Hematopoietic multipotent progenitor cell (in vitro differentiated cells): ENCODE data around the gene HOXD3. TPM values are rescaled to one million over a fixed set of nuclear protein-coding genes. Genes with fewer than 3 reads are reported as not detected.

Experiments
- DNase-seq, 3 donors: peaks; one replicate each; pipeline ENCODE4 v3.0.0-alpha.2; 2011 to 2015; ENCODE audit warnings: low read depth in 2 of 3, low spot score in 2 of 3
- total RNA-seq: library from RNA; depleted of rRNA; stranded (reverse); fragments of >200 nt; gene quantifications from one replicate; pipeline ENCODE4 v1.2.3, GENCODE V29; 2012

The HOXD3 gene
- total RNA-seq, 1 donor: not detected

DNA sequence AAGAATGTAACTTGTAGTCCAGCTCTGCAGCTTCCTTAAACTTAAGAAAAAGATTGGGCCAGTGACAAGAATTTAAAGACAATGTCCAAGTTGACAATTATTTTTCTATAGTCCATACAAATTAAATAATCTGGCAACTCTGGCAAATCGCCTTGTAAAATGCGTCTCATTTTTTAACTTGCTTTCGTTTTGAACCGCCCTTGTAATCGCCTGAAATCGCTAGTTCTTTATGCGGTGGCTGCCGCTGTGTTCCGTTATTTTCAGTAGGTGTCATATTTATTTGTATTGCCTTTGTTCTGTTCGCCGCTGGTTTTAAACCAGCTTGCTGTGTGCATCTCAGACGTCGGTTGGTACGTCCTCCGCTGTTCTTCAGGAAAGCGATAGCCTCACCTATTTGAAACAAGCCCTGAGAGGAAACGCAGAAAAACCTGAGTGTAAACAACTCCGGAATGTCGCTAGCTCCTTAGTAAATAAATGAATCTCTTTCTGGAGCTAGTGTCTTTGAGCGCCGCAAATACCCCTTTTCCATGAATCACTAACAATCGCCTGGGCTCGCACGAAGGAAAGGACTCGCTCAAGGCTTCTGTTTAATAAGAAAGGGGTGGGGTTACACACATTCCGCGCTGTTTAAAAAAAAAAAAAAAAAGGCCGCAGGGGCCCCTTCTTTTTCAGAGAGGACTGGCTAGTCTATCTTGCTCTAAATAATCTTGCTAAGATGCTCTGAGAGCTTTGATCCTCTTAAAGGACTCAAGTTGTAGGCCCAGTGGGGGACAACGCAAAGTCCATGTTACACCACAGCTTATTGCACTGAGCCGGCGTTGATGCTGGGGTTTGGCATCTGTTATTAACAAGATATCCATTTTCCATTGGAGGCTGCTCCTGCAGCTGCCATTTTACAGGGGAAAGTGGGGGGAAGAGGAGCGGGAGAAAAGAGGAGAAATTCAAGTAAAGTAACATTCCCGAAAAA is 24.6 kb upstream of the HOXD3 start:
- peak in 2 of 3 donors; percentile 62 to 65 for DNase-seq

DNA sequence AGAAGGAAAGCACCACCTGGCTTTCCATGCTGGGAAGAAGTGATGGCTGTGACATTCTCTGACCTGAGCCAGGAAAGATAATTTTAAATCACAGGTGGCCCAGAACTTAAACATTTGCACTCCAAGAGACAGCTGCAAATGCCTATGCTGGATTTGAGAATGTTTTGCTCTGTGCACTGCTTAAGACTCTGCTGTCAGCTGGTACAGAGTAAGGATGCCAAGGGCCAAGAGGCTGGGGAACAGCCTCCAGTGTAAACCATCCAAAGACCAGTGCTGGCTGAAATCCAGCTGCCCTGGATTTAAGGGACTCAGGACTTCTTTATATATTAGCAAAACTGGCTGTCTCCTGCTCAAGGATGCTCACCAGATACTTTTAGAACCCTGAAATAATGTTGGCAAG is 23.7 kb upstream of the HOXD3 start:
- no peak for DNase-seq

DNA sequence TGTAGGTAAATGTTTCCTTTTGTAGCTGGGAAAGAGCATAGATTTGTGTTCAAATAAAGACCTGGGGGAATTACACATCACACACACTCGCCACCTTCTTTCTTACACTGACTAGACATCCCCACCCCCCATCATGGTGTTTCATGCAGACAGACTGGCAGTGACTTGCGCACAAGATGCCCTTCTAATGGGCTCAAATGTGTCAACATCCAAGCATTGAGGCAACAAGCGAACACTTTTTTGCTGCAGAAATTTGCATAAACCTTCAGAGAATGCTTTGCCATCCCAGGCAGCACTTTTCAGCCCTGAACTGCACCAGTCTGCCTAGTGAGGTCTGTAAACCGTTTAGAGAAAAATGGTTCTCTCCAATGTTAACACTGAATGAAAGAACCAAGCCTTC is 23.1 kb upstream of the HOXD3 start:
- no peak for DNase-seq

GRCh38 chr2:176135035-176135440 is 22.1 kb upstream of the HOXD3 start:
- no peak for DNase-seq

DNA sequence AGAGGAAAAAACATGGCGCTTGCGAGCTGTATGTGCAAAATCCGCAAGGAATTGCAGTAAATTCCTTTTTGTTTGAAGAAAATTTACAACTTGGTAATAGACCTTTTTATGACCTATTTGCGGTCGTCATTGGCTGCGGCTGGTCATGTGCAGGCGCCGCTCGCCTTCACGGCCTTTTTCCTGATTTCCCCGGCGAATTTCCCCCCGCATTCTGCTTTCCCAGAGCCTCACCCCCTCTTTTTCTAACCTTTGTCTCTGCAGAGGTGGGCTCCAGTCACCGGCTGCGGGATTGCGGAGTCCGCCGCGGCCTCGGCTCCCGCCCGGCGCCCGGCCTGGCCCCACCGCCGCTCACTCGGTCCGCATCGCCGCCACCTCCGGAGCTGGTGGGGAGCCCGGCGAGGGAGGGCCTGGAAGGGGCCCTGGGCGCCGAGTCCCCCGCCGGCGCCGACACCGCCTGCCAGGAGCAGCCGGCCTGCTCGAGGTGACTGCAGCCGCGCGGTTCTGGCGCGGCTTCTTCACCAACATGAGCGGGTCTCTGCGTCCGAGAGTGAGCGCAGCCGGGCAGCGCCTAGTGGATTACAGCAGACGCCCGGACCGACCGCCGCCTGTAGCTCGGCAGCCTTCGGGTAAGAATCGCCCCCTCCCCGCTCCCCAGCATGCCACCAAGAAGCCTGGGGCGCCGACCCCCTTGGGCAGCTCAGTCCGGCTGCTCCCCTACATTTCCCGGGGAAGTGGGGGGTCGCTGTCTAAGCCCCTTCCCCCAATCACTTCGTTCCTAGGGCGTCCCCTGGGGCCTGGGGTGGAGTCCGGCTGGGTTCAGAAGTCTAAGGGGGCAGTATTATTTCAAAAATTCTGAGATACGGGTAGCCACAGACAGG is 20.5 kb upstream of the HOXD3 start:
- DNase-seq: no peak

DNA sequence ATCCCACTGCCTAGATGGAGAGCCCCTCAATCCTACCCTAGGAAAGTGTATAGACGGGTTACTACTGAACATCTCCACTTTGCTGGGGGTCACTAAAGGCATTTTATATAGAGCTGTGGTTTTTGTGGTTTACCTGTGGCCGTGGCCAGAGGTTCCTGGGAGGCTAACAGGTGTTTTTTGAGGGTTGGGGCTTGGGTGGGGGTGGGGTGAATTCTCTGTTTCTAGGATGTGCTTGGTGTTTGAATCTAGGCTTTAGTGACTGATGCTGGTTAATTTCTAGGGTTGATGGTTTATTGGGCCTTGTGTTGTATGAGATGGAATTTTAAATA is 19.9 kb upstream of the HOXD3 start:
- DNase-seq: no peak

DNA sequence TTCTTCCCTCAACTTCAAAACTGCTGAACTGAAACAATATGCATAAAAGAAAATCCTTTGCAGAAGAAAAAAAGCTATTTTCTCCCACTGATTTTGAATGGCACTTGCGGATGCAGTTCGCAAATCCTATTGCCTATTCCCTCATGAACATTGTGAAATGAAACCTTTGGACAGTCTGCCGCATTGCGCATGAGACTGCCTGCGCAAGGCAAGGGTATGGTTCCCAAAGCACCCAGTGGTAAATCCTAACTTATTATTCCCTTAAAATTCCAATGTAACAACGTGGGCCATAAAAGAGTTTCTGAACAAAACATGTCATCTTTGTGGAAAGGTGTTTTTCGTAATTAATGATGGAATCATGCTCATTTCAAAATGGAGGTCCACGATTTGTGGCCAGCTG is 19.2 kb upstream of the HOXD3 start:
- DNase-seq: no peak

GRCh38 chr2:176138526-176138922 is 18.6 kb upstream of the HOXD3 start:
- DNase-seq: no peak

DNA sequence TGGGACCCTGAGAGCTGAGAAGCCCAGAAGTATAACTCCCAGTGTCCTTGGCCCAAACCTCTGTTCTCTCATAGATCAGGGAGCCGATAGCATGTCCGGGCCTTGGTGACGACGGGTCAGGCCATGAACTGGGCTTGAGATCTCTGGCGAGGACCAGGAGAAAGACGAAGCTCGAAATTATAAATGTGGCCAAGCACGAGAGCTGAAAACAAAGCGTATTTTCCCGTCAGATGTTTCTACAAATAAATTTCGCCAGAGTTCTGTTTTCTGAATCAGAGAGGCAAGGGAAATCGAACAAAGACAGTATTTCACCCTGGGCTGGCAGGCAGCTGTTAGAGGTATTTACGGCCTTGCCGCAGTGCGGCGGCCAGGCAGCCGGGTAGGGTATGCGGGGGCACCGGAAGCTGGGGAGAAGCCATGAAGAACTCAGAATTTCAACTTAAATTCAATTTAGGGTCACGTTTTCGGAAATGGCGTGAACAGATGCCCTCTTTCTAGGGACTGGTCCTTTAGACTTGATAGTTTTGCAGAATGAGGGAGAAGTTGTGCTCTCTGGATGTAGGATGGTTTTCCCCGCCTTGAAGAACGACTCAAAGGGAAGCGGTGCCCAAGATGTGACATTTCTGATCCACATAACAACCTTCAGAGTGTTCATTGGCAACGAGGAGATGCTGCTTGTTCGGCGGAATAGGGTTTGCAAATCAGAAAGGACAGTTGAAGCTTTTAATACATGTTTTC is 18.0 kb upstream of the HOXD3 start:
- DNase-seq: no peak

DNA sequence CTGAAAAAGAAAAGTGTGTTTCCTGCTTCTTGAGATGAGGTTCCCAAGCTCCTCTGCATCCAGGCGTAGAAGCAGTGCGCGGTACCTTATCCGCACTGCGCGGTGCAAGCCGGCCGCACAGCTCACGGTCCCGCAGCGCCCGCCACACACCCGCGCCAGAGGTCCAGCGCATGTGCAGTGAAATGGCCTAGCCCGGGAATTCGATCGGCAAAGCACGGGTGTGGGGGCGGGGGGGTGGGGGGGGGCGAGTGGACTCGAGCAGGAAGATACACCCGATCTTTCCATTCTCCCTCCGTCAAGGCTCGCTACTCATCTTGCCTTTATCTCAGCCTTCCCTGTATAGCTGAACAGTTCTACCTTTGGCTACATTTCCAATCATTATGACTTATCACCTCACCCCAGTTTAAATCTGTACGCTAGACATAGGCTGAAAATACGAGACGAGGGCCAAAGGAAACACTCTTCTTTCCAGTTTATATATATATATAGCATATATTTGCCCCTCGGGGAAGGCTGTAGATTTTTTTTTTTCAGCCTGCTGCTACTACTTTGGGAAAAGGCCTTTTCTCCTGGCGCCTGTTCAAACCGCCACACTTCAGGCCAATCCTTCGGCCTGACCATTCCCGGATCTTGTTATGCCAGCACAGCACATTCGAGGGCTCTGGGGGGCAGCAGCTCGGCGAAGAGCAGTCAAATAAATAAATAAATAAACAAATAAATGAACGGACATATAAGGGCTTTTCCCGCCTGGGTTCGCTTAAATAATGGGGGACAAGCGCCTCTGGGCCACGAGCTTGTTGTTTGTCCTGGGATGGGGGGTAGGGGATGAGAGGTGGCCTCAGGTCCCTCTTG is 17.2 kb upstream of the HOXD3 start:
- DNase-seq: no peak

GRCh38 chr2:176140513-176141317 is 16.4 kb upstream of the HOXD3 start:
- peak in 2 of 3 donors; percentile 79 to 87 for DNase-seq

DNA sequence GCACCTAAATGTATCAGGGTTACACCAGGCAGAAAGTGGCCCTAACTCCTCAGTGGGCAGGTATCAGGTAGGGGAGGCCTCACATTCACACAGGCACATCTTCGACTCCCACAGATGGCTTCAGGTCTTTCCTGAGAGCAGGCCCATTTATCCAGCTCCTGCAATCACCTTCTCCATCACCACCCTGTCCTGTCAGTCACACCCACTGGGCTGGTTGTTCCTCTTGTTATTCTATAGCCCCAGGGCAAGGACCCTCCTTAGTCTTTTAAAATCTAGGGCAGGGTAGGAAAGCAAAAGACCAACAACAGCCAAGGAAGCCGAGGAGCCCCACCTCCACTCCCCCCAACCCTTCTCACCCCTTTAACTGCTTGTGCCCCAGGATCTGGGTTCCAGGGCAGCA is 14.8 kb upstream of the HOXD3 start:
- DNase-seq: no peak

DNA sequence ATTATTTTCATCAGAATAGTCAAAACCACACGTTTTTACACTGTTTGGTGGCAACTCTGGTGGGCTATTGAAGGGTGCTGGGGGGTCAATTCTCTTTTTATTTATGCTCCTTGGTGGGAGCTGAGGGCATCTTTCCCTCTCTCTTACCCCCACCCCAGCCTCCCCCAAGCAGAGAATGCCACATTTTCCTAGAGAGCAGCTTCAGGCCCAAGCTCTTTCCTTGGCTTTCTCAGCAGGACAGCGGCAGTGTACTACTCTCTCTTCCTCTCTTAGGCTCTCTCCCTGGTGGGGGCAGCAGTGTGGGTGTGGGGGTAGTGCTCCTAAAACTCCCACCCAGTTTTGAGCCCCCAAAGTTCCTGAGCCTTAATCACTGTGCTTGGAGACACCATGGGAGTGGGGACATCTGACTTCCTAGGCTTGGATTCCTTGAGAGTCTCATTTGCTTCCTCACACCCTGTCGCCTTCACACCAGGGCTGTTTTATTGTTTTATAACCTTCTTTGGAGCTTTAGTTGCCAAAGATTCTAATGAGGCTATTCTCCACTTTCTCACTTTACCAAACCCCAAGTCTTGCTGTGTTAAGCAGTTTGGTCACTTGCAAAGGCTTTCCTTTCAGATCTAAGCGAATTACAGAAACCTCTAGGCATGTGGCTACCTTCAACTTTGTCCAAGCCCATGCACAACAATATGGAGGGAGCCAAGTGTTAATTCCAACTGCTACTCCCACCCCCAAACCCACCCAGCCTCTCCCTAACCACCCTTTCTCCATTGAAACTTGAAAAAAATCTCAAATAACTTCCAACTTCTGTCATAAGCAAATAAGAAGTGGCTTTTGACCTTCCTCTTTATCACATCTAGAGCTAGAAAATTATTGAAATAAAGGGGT is 11.8 kb upstream of the HOXD3 start:
- DNase-seq: no peak

DNA sequence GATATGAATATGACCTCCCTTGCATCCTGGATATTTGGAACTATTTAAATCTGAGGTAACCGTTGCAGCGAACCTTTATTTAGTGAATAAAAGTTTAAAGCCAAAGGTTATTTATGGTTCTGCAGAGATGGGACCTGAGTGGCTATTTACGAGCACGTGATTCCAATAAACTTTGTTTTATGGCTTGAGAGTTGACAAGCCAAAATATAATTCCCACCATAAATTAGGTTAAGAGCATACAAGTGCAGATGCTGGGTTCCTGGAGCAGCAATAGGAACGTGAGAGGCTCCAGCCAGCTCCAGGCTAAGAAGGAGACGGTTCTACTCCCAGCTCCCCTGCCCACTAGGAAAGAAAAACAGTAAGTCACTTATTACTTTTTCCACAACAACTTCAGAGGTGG is 11.0 kb upstream of the HOXD3 start:
- no peak for DNase-seq

GRCh38 chr2:176146645-176147044 is 10.5 kb upstream of the HOXD3 start:
- no peak for DNase-seq

DNA sequence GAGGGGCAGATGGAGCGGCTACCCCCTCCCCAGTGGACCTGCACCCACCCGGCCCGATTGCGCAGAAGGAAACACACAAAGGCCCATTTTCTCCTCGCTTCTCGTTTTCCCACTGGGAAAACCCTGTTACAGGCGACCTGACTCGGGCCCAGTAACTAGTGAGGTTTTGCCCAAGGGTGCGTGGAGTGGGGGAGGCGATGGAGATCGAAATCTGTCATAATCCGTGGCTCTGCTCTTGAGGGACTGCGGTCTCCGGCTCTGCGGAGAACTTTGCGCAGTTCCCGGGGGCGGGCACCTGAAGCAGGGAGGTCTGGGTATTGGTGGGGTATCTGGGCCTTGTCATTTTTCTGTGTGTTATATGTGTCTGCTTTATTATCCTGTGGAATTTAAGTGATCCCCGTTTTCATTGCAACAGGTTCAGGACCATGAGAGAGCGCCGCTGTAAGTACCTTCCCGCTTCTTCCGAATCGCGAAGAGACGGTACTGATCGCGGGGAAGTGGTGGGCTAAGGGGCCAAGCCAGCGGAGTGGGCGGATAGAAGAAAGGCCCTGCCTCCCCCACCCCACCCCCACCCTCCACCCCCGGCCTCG is 9.8 kb upstream of the HOXD3 start:
- DNase-seq: no peak

DNA sequence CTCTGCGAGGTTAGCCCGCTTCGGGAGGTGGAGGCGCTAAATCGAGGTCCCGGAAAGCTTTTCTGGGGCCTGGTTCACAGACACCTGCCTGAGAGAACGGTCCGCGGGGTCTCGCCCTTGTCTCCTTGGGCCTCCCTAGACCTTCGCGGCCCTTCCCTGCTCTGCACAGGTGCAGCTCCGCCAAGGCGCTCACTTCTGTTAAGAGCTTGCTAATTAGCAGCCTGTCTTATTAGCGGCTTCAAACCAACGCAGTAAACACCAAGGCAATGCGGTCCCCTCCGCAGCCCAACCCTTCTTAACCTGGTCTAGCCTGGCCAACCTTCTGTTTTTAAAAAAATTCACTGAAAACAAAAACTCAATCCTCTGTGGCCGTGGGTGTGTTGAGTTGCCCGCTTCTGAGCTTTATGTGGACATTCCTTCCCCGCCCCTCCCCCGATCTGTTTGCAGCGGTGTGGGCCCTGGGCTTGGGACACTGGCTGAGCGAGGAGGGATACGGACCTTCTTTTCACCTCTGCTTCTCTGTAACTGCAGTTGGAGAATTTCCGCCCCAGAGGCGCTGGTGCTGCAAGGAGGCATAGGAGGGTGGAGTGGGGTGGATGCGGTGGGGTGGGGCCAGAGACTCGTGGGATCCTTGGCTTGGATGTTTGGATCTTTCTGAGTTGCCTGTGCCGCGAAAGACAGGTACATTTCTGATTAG is 9.2 kb upstream of the HOXD3 start:
- DNase-seq: no peak
